ENCODE data around the gene XAF1.

DNA sequence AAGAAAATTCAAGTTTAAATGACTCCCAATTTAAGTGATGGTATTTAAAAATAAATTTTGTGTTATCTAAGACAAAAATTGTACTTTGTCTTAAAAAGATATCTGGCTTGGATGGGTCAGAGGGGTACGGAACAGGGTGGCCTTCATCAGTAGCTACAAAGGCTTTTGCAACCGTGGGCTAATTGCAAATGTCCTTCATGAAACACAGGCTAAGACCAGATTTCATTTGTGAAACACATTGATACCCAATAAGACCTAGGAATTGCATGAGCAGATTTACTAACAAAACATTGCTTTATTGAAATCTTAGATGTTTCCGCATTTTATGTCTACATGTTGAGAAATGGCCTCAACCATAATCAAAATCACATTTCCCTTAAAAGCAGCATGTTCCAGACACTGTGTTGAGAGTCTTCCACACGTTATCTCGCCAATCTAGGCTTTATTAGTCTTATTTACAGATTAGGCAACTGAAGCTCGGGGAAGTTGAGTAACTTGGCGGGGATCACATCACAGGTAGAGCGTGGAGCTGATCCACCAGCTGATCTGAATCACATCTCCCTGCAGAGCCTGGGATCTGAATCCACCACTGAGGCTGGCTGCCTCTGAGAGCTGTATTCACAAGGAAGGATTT, 42.0 kb downstream of the XAF1 start:
- TF ChIP-seq CTCF (IDR thresholded peaks at IDR 0.05; ENCODE audit: low read depth, low read length), result no peak
- no peak for TF ChIP-seq EZH2phosphoT487 (IDR thresholded peaks at IDR 0.05; ENCODE audit: low read depth)

Data from OCI-LY3 (cell line).